WTC11 (cell line): ENCODE measurements around the gene POLH. TPM values are rescaled to one million over a fixed set of nuclear protein-coding genes. Genes with fewer than 3 reads are reported as not detected.

Source experiments
- ATAC-seq: fragments of 200-7000 bp; cut with Tn5 transposase; 2 replicates; pipeline ENCODE4 v1.10.0; 2021; ENCODE audit warnings: mild to moderate bottlenecking, moderate library complexity
- CTCF ChIA-PET: fragments of 300-600 bp; sonication (Branson Sonifier 250); formaldehyde crosslinking; loops from one replicate; lab custom pipeline; 2021; ENCODE audit warnings: antibody characterized with exemption; lab: Charles Lee
- POLR2A ChIA-PET: fragments of 350-600 bp; sonication (Branson Sonifier 250); formaldehyde crosslinking; loops from one replicate; lab custom pipeline; 2021; ENCODE audit warnings: antibody characterized with exemption; lab: Charles Lee
- DNase-seq: peaks from one replicate; pipeline ENCODE4 v3.0.0; 2021; ENCODE audit warnings: low spot score
- H3K27ac Mint-ChIP-seq: 2 replicates; pipeline ENCODE4 v1.8.0; 2021; ENCODE audit warnings: mixed read lengths
- H3K27me3 Mint-ChIP-seq: 2 replicates; pipeline ENCODE4 v1.8.0; 2021; ENCODE audit warnings: low read depth, mild to moderate bottlenecking, moderate library complexity, mixed read lengths
- H3K36me3 Mint-ChIP-seq: 2 replicates; pipeline ENCODE4 v1.8.0; 2021; ENCODE audit warnings: mixed read lengths
- H3K4me1 Mint-ChIP-seq: 2 replicates; pipeline ENCODE4 v1.8.0; 2022; ENCODE audit warnings: mixed read lengths
- H3K4me3 Mint-ChIP-seq: 2 replicates; pipeline ENCODE4 v1.8.0; 2021; ENCODE audit warnings: mild to moderate bottlenecking, moderate library complexity, mixed read lengths
- H3K9me3 Mint-ChIP-seq: 2 replicates; pipeline ENCODE4 v1.8.0; 2021; ENCODE audit warnings: mixed read lengths
- CBFB ChIP-seq: sonication (generic); formaldehyde crosslinking; IDR thresholded peaks from 2 replicates; pipeline ENCODE4 v1.8.1; 2022; ENCODE audit warnings: mild to moderate bottlenecking, low read depth, missing genetic modification reagents
- CREB1 ChIP-seq: sonication (generic); formaldehyde crosslinking; IDR thresholded peaks from 2 replicates; pipeline ENCODE4 v1.8.0; 2023; ENCODE audit warnings: mild to moderate bottlenecking, missing genetic modification reagents
- FOXP1 ChIP-seq: sonication (generic); formaldehyde crosslinking; IDR thresholded peaks from 2 replicates; pipeline ENCODE4 v1.8.0; 2022; ENCODE audit warnings: missing genetic modification reagents, mild to moderate bottlenecking, moderate library complexity, borderline replicate concordance
- GTF2I ChIP-seq: fragments of 250-450 bp; sonication (Bioruptor Pico); conservative IDR thresholded peaks from 2 replicates; pipeline ENCODE4 v1.4.0; 2021; ENCODE audit warnings: mild to moderate bottlenecking
- HMGA2 ChIP-seq: fragments of 250-450 bp; sonication (Bioruptor Pico); IDR thresholded peaks from 2 replicates; pipeline ENCODE4 v1.4.0; 2021; ENCODE audit warnings: mild to moderate bottlenecking, moderate library complexity
- JAZF1 ChIP-seq: fragments of 250-450 bp; sonication (Bioruptor Pico); IDR thresholded peaks from 2 replicates; pipeline ENCODE4 v1.9.0; 2021; ENCODE audit warnings: moderate library complexity, mild to moderate bottlenecking, inconsistent platforms
- PRRX2 ChIP-seq: fragments of 250-450 bp; sonication (Bioruptor Pico); IDR thresholded peaks from 2 replicates; pipeline ENCODE4 v1.8.0; 2021; ENCODE audit warnings: mild to moderate bottlenecking
- SMAD4 ChIP-seq: sonication (generic); formaldehyde crosslinking; IDR thresholded peaks from 2 replicates; pipeline ENCODE4 v1.8.0; 2022; ENCODE audit warnings: mild to moderate bottlenecking, missing genetic modification reagents
- TEAD1 ChIP-seq: sonication (generic); formaldehyde crosslinking; IDR thresholded peaks from 2 replicates; pipeline ENCODE4 v1.8.0; 2022; ENCODE audit warnings: mild to moderate bottlenecking, missing genetic modification reagents
- ZNF232 ChIP-seq: sonication (generic); formaldehyde crosslinking; IDR thresholded peaks from 2 replicates; pipeline ENCODE4 v1.8.0; 2022; ENCODE audit warnings: mild to moderate bottlenecking, missing genetic modification reagents
- ZNF423 ChIP-seq: fragments of 250-450 bp; sonication (Bioruptor Pico); IDR thresholded peaks from 2 replicates; pipeline ENCODE4 v2.1.2; 2022; ENCODE audit warnings: mild to moderate bottlenecking, moderate library complexity
- total RNA-seq: library from RNA; stranded (reverse); gene quantifications from 3 replicates; pipeline ENCODE4 v1.2.3, GENCODE V29; 2021
- TF ChIP-seq, protein P1 (sequence below): sonication (generic); formaldehyde crosslinking; IDR thresholded peaks from 2 replicates; pipeline ENCODE4 v1.8.1; 2022; ENCODE audit warnings: mild to moderate bottlenecking, missing genetic modification reagents, moderate library complexity, borderline replicate concordance
- TF ChIP-seq, protein P2 (sequence below): sonication (generic); formaldehyde crosslinking; IDR thresholded peaks from 2 replicates; pipeline ENCODE4 v1.8.0; 2022; ENCODE audit warnings: missing genetic modification reagents
- TF ChIP-seq, protein P3 (sequence below): fragments of 250-450 bp; sonication (Bioruptor Pico); conservative IDR thresholded peaks from 2 replicates; pipeline ENCODE4 v1.9.0; 2021; ENCODE audit warnings: mild to moderate bottlenecking
- TF ChIP-seq, protein P4 (sequence below): sonication (generic); formaldehyde crosslinking; IDR thresholded peaks from 2 replicates; pipeline ENCODE4 v1.8.0; 2022; ENCODE audit warnings: mild to moderate bottlenecking, missing genetic modification reagents
- TF ChIP-seq, protein P5 (sequence below): sonication (generic); formaldehyde crosslinking; IDR thresholded peaks from 2 replicates; pipeline ENCODE4 v1.8.1; 2023; ENCODE audit warnings: mild to moderate bottlenecking, missing genetic modification reagents, moderate library complexity
- TF ChIP-seq, protein P6 (sequence below): sonication (generic); formaldehyde crosslinking; IDR thresholded peaks from 2 replicates; pipeline ENCODE4 v1.8.0; 2023; ENCODE audit warnings: missing genetic modification reagents
- TF ChIP-seq, protein P7 (sequence below): sonication (generic); formaldehyde crosslinking; IDR thresholded peaks from 2 replicates; pipeline ENCODE4 v1.8.1; 2022; ENCODE audit warnings: missing genetic modification reagents, borderline replicate concordance
- TF ChIP-seq, protein P8 (sequence below): sonication (generic); formaldehyde crosslinking; IDR thresholded peaks from 2 replicates; pipeline ENCODE4 v1.8.0; 2022; ENCODE audit warnings: mild to moderate bottlenecking, missing genetic modification reagents
- TF ChIP-seq, protein P9 (sequence below): sonication (generic); formaldehyde crosslinking; IDR thresholded peaks from 2 replicates; pipeline ENCODE4 v1.8.0; 2022; ENCODE audit warnings: mild to moderate bottlenecking, missing genetic modification reagents

POLH gene
- total RNA-seq, 1 experiment from 2014 or later = 28.0 TPM

DNA sequence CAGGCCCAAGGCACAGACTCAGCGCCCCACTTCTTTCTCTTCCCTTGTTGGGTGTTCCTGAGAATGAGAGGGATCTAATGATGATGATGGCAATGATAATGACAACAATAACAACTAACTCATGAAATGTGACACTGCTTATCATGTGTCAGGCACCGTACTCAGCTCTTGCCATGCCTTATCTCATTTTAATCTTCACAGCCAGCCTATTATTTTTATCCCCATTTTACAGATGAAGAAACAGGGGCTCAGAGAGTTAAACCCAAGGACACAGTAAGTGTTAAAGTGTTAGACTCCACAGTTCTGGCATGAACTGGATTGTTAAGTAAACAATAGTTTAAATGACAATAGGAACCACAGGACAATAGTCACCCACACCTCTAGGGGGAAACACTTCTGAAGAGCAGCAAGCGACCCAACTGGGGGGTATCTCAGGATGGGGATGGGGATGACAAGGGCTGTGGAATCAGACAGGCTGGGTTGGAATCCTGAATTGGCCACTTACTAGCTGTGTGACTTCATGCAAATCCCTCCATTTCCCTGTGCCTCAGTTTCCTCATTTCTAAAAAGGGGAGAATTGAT, 81.3 kb downstream of the POLH start (continued):
- TF ChIP-seq, protein P1, sequence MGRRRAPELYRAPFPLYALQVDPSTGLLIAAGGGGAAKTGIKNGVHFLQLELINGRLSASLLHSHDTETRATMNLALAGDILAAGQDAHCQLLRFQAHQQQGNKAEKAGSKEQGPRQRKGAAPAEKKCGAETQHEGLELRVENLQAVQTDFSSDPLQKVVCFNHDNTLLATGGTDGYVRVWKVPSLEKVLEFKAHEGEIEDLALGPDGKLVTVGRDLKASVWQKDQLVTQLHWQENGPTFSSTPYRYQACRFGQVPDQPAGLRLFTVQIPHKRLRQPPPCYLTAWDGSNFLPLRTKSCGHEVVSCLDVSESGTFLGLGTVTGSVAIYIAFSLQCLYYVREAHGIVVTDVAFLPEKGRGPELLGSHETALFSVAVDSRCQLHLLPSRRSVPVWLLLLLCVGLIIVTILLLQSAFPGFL (CRISPR knock-in tag) = no peak
- no peak for TF ChIP-seq ZNF423 (CRISPR knock-in tag)
- no peak for TF ChIP-seq HMGA2 (CRISPR knock-in tag)
- TF ChIP-seq, protein P2, sequence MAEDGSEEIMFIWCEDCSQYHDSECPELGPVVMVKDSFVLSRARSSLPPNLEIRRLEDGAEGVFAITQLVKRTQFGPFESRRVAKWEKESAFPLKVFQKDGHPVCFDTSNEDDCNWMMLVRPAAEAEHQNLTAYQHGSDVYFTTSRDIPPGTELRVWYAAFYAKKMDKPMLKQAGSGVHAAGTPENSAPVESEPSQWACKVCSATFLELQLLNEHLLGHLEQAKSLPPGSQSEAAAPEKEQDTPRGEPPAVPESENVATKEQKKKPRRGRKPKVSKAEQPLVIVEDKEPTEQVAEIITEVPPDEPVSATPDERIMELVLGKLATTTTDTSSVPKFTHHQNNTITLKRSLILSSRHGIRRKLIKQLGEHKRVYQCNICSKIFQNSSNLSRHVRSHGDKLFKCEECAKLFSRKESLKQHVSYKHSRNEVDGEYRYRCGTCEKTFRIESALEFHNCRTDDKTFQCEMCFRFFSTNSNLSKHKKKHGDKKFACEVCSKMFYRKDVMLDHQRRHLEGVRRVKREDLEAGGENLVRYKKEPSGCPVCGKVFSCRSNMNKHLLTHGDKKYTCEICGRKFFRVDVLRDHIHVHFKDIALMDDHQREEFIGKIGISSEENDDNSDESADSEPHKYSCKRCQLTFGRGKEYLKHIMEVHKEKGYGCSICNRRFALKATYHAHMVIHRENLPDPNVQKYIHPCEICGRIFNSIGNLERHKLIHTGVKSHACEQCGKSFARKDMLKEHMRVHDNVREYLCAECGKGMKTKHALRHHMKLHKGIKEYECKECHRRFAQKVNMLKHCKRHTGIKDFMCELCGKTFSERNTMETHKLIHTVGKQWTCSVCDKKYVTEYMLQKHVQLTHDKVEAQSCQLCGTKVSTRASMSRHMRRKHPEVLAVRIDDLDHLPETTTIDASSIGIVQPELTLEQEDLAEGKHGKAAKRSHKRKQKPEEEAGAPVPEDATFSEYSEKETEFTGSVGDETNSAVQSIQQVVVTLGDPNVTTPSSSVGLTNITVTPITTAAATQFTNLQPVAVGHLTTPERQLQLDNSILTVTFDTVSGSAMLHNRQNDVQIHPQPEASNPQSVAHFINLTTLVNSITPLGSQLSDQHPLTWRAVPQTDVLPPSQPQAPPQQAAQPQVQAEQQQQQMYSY = no peak
- TF ChIP-seq, protein P3, sequence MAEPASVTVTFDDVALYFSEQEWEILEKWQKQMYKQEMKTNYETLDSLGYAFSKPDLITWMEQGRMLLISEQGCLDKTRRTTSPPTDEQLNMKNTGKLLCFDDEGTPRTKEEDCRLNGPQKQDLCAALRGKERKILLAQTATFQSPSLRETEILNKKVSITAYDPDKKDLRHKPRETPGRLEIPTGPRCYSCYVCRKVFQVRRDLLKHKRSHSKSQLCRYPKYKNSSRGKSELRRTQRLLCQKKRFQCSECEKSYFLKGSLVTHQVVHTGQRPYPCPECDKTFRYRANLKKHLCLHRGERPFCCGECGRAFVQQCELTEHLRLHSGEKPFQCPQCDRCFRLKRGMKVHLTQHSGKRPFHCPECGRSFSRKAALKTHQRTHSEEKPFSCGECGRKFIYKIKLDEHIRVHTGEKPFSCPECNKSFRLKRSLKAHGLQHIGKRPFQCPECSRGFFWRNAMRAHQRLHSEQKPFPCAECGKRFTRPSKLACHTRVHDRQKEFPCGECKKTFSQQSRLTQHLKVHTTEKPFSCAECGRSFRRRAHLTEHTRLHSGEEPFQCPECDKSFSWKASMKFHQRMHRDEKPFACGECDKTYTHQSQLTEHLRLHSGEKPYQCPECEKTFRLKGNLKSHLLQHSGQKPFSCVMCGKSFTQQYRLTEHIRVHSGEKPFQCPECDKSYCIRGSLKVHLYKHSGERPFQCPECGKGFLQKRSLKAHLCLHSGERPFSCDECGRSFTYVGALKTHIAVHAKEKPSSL = no peak
- TF ChIP-seq, protein P4, sequence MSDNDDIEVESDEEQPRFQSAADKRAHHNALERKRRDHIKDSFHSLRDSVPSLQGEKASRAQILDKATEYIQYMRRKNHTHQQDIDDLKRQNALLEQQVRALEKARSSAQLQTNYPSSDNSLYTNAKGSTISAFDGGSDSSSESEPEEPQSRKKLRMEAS (CRISPR knock-in tag) = no peak
- TF ChIP-seq, protein P5, sequence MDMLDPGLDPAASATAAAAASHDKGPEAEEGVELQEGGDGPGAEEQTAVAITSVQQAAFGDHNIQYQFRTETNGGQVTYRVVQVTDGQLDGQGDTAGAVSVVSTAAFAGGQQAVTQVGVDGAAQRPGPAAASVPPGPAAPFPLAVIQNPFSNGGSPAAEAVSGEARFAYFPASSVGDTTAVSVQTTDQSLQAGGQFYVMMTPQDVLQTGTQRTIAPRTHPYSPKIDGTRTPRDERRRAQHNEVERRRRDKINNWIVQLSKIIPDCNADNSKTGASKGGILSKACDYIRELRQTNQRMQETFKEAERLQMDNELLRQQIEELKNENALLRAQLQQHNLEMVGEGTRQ = no peak
- TF ChIP-seq JAZF1 = no peak
- TF ChIP-seq CBFB = no peak
- TF ChIP-seq CREB1 = no peak

DNA sequence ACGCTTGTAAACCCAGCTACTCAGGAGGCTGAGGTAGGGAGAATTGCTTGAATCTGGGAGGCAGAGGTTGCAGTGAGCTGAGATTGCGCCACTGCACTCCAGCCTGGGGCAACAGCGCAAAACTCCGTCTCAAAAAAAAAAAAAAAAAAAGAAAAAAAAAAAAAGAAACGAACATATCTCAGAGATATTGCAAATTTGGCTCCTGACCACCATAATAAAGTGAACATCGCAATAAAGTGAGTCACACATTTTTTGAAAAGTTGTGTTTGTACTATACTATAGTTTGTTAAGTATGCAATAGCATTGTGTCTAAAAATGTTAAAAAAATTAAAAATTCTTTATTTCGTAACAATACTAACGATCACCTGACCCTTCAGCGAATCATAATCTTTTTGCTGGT, 82.2 kb downstream of the POLH start:
- CTCF ChIA-PET = interaction anchor here (0.9 to 1.8 kb wide), 2 partner anchors 9 to 421 kb away, joined by 3 to 4 read pairs; no protein-coding TSS in a partner anchor
- POLR2A ChIA-PET = no interaction called here
- TF ChIP-seq TEAD1 (CRISPR knock-in tag) (no peak), ZNF232 (no peak), SMAD4 (CRISPR knock-in tag) (no peak), FOXP1 (no peak), PRRX2 (no peak), GTF2I (CRISPR knock-in tag) (no peak)
- TF ChIP-seq, protein P6, sequence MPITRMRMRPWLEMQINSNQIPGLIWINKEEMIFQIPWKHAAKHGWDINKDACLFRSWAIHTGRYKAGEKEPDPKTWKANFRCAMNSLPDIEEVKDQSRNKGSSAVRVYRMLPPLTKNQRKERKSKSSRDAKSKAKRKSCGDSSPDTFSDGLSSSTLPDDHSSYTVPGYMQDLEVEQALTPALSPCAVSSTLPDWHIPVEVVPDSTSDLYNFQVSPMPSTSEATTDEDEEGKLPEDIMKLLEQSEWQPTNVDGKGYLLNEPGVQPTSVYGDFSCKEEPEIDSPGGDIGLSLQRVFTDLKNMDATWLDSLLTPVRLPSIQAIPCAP (CRISPR knock-in tag) = no peak
- TF ChIP-seq, protein P7, sequence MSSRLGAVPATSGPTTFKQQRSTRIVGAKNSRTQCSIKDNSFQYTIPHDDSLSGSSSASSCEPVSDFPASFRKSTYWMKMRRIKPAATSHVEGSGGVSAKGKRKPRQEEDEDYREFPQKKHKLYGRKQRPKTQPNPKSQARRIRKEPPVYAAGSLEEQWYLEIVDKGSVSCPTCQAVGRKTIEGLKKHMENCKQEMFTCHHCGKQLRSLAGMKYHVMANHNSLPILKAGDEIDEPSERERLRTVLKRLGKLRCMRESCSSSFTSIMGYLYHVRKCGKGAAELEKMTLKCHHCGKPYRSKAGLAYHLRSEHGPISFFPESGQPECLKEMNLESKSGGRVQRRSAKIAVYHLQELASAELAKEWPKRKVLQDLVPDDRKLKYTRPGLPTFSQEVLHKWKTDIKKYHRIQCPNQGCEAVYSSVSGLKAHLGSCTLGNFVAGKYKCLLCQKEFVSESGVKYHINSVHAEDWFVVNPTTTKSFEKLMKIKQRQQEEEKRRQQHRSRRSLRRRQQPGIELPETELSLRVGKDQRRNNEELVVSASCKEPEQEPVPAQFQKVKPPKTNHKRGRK = no peak
- TF ChIP-seq, protein P8, sequence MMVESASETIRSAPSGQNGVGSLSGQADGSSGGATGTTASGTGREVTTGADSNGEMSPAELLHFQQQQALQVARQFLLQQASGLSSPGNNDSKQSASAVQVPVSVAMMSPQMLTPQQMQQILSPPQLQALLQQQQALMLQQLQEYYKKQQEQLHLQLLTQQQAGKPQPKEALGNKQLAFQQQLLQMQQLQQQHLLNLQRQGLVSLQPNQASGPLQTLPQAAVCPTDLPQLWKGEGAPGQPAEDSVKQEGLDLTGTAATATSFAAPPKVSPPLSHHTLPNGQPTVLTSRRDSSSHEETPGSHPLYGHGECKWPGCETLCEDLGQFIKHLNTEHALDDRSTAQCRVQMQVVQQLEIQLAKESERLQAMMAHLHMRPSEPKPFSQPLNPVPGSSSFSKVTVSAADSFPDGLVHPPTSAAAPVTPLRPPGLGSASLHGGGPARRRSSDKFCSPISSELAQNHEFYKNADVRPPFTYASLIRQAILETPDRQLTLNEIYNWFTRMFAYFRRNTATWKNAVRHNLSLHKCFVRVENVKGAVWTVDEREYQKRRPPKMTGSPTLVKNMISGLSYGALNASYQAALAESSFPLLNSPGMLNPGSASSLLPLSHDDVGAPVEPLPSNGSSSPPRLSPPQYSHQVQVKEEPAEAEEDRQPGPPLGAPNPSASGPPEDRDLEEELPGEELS (CRISPR knock-in tag) = no peak
- TF ChIP-seq, protein P5 = no peak
- TF ChIP-seq, protein P9, sequence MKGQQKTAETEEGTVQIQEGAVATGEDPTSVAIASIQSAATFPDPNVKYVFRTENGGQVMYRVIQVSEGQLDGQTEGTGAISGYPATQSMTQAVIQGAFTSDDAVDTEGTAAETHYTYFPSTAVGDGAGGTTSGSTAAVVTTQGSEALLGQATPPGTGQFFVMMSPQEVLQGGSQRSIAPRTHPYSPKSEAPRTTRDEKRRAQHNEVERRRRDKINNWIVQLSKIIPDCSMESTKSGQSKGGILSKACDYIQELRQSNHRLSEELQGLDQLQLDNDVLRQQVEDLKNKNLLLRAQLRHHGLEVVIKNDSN (CRISPR knock-in tag) = no peak
- TF ChIP-seq, protein P4 (CRISPR knock-in tag) = no peak

More for the DNA sequence above, 82.2 kb downstream of the POLH start:
- peaks cover 7% of the 10 kb centered on the region for H3K9me3 Mint-ChIP-seq
- peaks cover 16% of the 10 kb centered on the region for H3K27me3 Mint-ChIP-seq
- DNase-seq (no peak), ATAC-seq (no peak)
- peaks cover 11% of the 10 kb centered on the region for H3K4me1 Mint-ChIP-seq
- no peak overlapping the region for H3K27ac Mint-ChIP-seq
- H3K36me3 Mint-ChIP-seq = peaks cover 6% of the 10 kb centered on the region
- H3K4me3 Mint-ChIP-seq = no peak overlapping the region
